GM21360 (cell line): ENCODE data around the gene ESR2.

Source experiments
- ATAC-seq: cut with Tn5 transposase; IDR thresholded peaks from one replicate; pipeline ENCODE4 v1.9.1; 2021; ENCODE audit warnings: mild to moderate bottlenecking, moderate library complexity; ENCODE audit not compliant: unreplicated experiment

The ESR2 gene

GRCh38 chr14:64095620-64096019 lies 198.6 kb downstream of the ESR2 start:
- ATAC-seq: no peak

GRCh38 chr14:64092940-64093339 lies 201.2 kb downstream of the ESR2 start:
- ATAC-seq: no peak

- ATAC-seq: no peak
Measured at GRCh38 chr14:64092338-64092737, 201.8 kb downstream of the ESR2 start.

- ATAC-seq: no peak
Measured at GRCh38 chr14:64091217-64091616, 203.0 kb downstream of the ESR2 start.

GRCh38 chr14:64089920-64090319 lies 204.3 kb downstream of the ESR2 start:
- no peak for ATAC-seq

GRCh38 chr14:64088647-64088964 lies 205.6 kb downstream of the ESR2 start:
- no peak for ATAC-seq

- no peak for ATAC-seq
Measured at GRCh38 chr14:64082837-64083236, 211.3 kb downstream of the ESR2 start.

GRCh38 chr14:64081174-64081746 lies 212.9 kb downstream of the ESR2 start:
- no peak for ATAC-seq

GRCh38 chr14:64080452-64080851 lies 213.7 kb downstream of the ESR2 start:
- no peak for ATAC-seq

- no peak for ATAC-seq
Measured at GRCh38 chr14:64075613-64076005, 218.6 kb downstream of the ESR2 start.

GRCh38 chr14:64074961-64075612 lies 219.1 kb downstream of the ESR2 start:
- ATAC-seq: no peak

- no peak for ATAC-seq
Measured at GRCh38 chr14:64069634-64070359, 224.4 kb downstream of the ESR2 start.

GRCh38 chr14:64064447-64064846 lies 229.7 kb downstream of the ESR2 start:
- ATAC-seq: no peak

GRCh38 chr14:64062381-64063115 lies 231.6 kb downstream of the ESR2 start:
- no peak for ATAC-seq

- ATAC-seq: no peak
Measured at GRCh38 chr14:64061706-64062105, 232.5 kb downstream of the ESR2 start.

GRCh38 chr14:64061115-64061514 lies 233.1 kb downstream of the ESR2 start:
- no peak for ATAC-seq

- no peak for ATAC-seq
Measured at GRCh38 chr14:64060648-64061096, 233.5 kb downstream of the ESR2 start.

GRCh38 chr14:64060199-64060545 lies 234.0 kb downstream of the ESR2 start:
- no peak for ATAC-seq

GRCh38 chr14:64059454-64060198 lies 234.5 kb downstream of the ESR2 start:
- ATAC-seq: no peak

- no peak for ATAC-seq
Measured at GRCh38 chr14:64053694-64054669, 240.2 kb downstream of the ESR2 start.
